GDM1 (cell line): ENCODE data around the gene FER1L5.

ENCODE experiments used
- DNase-seq: peaks from one replicate; lab custom pipeline; 2025; lab: John Stamatoyannopoulos, UW

The FER1L5 gene

DNA sequence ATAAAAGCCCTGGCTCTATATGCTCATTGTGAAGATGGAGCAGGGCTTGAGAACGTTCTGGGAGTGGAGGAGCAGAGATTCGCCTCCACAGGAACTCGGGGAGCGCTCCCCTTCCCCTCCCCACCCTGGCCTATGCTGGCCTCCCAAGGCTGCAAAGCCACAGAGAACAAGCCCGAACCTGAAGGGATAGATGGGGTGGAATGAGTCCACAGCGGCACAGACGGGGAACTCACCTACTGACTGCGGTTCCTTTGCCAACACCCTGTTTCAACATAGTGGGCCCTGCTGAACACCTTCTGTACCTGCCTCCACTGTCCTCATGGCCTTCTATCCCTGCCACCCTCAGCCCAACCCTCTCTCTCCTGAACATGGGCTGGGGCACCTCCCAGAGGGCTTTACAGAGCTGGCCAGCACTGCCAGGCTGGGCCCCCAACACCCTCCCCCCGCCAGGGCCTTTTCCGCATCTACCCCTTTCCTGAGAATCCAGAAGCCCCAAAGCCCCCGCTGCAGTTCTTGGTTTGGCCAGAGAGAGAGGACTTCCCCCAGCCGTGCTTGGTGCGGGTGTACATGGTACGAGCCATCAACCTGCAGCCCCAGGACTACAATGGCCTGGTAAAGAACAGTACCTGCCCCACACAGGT, 55.8 kb downstream of the FER1L5 start:
- DNase-seq = no peak

DNA sequence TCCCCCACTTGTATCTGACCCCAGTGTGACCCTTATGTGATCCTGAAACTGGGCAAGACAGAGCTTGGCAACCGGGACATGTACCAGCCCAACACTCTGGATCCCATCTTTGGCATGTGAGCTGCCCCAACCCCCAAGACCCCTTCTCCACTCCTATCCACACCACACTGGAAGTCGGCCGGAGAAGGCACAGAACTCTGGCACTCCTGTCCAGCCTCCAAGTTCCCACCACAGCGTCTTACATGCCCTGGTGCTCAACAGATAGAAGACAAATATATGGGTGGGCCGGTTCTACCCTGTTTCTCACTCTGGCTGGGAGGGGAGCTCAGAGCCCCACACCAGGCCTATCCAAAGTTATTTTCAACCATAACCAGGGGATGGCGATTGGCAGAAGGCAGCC, 56.5 kb downstream of the FER1L5 start:
- no peak for DNase-seq

DNA sequence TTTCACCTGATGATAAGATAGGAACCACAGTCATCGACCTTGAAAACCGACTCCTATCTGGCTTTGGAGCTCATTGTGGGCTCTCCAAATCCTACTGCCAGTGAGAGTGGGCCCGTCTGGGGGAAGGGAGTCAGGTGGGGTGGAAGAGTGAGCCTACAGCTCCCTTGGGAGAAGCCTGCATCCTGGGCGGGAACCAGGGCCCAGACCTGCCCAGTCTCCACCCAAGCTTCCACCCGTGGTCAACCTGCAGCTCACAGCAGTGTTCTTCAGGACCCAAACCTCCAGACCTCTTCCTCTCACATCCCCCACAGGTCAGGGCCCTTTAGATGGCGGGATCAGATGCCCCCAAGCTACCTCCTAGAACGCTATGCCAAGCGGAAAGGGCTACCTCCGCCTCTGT, 57.1 kb downstream of the FER1L5 start:
- DNase-seq = no peak

DNA sequence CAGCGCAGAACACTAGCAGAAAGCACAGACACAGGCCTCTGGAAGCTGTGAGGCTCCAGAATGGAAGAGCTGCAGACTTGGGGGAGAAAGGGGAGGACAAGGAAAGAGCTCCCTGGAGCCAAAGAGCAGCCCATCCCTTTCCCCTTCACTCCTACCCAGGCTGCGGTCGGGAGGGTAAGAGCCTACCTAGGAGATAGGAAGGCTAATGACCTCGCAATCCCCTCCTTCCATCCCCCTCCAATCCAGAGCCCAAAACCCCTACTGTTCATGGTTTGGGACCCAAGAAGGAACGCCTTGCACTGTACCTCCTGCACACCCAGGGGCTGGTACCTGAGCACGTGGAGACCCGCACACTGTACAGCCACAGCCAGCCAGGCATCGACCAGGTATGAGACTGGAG, 57.5 kb downstream of the FER1L5 start:
- no peak for DNase-seq

DNA sequence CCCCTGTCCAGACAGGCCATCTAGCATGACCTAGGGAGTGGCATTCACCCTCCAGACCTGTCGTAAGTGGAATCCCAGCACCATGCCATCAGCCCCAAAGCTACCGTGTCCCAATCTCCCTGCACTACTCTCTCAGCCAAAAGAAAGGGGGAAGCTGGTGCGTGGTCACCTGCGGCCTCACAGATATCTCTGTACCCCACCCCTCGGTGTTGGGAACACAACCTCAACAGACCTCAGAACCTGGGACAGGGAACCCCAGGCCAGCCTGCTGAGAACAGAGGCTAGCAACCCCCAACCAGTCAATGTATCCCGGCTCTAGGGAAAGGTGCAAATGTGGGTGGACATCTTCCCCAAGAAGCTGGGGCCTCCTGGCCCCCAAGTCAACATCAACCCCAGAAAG, 59.1 kb downstream of the FER1L5 start:
- DNase-seq = no peak

DNA sequence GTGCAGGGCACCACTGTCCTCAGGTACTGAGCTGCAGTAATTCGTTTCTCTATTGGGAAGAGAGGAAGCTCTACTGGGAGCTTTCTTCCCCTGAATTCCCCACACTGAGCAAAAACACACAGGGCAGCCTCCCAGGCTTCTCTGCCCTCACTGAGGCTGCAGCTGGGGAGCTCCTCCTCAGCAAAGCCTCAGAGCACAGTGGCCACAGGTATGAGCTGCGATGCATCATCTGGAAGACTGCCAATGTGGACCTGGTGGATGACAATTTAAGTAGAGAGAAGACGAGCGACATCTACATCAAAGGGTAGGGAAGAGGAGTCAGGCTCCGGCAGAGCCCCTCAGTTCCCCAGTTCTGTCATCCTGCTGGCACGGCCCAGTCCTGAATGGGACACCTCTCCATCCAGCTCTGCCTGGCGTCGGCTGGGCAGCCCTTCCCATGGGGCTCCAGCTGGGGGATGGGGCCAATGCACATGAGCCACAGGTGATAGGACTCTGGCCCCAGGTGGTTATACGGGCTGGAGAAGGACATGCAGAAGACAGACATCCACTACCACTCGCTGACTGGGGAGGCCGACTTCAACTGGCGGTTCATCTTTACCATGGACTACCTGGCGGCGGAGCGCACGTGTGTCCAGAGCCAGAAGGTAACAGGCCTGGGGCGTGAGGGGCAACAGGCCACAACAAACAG, 59.7 kb downstream of the FER1L5 start:
- DNase-seq = no peak

DNA sequence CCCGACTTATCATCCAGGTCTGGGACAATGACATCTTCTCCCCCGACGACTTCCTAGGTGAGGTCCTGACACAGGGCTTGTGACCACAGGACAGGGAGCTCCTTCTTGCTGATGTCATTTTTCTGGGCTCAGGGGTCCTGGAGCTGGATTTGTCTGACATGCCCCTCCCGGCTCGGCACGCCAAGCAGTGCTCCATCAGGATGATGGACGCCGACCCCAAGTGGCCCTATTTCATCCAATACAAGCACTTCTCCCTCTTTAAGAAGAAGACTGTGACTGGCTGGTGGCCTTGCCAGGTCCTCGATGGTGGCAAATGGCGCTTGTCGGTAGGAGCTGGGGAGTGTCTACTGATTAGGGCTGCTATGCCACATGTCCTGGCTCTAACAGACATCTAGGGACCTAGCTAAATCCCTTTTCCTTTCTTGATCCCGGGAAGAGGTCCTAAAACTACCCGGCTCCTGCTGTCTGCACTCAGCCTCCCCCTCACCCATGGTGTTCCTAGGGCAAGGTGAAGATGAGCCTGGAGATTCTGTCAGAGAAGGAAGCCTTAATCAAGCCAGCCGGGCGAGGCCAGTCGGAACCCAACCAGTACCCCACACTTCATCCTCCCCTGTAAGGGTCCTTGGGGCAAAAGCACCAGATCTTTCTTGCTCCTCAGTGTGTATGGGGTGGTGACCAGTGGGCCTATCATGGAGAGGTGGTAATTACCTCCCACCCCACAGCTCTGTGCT, 60.6 kb downstream of the FER1L5 start:
- no peak for DNase-seq

DNA sequence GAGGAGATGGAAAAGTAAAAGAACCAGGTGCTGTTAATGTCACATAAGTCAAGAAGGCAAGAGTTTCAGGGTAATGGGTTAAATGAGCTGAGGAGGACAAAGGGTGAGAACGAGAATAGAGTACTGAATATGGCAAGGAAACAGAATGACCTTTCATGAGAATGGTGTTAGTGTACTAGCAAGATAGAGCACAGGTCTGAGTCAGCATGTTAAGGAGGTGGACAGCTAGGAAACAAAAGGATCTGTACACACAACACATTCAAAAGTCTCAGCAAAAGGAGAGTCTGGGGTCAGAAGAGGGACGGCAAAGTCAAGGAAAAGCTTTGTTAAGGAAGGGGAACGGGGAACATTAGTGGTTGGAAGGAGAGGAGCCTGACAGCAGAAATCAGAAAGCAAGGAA, 68.4 kb downstream of the FER1L5 start:
- DNase-seq = no peak

DNA sequence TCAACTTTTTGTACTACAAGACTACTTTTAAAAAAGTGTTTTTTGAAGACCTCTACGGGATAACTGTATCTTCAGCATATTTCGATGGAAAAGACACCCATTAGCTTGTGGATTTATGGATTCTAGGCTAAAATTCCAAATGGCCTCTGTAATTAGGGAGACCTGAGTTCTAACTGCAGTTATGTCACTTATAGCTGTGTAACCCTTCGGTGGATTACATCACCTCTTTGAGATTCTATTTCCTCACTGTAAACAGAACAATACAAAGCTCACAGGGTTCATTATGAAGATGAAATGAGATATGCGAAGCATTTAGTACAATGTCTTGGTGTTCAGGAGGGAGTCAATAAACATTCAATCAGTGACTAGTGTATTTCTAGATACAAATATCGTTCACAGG, 73.1 kb downstream of the FER1L5 start:
- no peak for DNase-seq

DNA sequence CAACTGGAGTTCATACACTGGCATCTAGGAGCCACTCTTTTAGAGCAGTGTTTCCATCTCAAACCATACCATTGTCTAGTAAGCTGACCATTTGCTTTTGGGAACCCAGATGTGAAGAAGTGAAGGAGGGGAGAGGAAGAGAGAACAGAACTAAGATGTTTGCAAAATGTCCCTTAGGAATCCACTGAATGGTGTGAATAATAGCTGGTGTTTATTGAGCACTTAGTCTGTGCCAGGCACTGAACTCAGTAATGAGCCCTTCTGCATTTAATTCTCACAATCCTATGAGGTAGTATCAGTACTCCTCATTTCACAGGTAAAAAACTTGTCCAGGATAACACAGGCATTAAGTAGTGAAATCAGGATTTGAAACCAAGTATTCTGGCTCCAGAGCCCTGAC, 73.8 kb downstream of the FER1L5 start:
- no peak for DNase-seq

DNA sequence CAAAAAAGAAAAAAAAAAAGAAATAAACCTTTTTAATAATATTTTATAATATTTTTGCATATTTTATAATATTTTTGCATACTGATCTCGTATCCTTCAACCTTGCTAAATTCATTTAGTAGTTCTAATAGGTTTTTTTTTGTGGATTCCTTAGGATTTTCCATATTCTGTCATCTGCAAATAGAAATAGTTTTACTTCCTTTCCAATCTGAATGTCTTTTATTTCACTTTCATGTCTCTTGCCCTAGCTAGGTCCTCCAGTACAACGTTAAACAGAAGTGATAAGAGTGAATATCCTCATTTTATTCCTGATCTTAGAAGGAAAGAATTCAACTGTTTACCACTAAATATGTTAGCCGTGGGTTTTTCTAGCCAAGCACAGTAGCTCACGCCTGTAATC, 83.6 kb downstream of the FER1L5 start:
- DNase-seq = no peak

DNA sequence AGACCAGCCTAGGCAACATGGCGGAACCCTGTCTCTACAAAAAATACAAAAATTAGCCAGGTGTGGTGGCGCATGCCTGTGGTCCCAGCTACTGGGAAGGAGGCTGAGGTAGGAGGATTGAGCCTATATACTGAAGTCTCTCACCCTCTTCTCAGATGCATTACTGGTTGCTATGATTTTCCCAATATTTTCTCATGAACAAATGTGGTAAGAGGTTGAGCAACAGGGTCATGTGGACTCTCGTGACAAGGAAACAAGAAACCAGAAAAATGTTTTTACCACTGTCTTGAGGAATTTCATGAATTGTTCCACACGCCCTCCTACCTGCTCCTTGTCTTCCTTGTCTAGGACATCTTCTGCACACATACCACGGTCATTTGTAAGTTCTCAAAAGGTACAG, 84.9 kb downstream of the FER1L5 start:
- DNase-seq = no peak

DNA sequence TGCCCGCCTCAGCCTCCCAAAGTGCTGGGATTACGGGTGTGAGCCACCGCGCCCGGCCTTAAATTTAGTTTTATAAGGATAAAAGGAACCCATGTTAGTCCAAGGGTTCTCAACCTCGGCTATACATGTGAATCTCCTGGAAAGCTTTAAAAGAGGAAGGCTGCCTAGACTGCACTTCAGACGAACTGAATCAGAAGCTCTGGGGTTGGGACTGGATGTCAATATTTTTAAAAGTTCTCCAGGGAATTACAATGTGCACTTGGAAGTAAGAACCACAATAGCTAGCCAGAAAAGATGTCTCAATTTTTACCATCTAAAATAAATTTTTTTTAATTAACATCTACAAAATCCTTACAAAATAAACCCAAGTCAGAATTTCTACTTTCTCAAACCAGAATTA, 87.2 kb downstream of the FER1L5 start:
- DNase-seq = no peak

DNA sequence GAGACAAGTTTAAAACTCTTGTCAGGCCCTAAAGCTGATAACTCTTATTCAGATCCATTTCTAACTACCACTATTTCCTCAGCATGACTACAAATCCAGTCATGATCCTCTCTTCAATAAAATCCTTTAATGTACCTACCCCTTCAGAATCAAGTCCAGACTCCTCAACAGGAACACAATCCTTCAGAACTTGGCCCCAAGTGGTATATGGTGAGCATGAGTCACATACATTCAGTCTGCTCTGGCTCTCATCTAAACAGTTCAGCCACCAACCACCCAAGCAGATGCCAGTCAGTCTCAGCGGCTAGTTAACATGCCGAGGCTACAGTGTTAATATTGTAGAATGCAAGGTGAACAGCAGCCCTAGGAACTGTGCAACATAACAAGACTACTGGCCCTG, 87.6 kb downstream of the FER1L5 start:
- no peak for DNase-seq

DNA sequence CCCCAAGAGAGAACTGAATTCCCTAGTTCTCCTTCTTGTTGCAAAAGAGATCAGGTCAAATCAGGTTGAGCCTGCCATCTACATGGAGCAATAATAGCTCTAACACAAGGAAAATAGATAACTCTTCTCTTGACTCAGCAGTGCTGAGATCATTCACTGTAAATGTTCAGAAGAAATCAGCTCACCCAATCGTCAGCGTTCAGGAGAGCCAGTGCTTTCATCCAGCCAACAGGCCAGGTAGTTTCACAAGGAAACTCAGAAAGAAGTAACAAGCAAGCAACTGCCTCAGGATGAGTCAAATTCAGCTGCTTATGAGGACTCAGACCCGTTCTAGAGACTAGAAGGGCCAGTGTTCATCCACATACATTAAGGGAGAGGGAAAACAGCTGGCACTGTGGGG, 91.4 kb downstream of the FER1L5 start:
- DNase-seq = no peak

DNA sequence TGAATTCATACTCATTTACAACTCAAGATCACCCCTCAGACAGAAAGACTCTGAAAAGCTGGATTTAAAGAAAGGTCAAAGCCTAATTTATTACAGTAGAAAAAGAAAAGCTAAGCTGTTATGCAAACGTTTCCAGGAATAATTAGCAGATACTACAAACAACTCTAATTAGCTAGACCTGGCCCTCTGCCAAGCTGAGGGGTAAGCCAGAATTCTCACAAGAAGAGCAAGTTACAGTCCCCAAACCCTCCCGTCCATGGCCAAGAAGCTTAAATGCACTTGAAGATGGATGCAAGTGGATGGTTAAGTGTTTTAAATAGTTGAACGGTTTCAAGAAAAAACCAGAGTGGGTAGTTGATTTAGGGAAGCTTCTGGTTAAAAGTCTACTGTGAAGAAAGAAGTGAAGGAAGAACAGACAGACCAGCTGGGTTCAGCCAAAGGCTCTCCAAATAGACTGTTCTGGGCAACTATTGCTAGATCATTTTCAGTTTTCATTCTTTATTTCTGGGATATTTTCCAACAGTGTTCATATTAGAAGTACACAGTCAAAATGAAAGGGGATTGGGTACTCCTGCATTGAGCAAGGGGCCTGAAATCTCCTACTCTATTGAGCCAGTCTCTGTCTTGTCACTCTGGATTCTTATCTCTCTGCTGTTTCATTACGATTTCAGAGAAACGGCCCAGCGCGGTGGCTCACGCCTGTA, 92.5 kb downstream of the FER1L5 start:
- no peak for DNase-seq

DNA sequence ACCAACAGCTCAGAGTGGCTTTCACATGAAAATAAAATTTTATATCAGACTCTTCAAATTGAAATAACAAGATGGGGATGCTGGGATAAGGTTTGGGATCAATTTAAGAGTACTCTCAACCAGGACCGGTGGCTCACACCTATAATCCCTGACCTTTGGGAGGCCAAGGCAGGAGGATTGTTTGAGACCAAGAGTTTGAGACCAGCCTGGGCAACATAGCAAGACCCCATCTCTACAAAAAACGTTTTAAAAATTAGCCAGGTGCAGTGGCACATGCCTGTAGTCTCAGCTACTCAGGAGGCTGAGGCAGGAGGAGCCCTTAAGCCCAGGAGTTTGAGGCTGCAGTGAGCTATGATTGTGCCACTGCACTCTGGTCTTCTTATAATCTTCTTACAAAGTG, 94.7 kb downstream of the FER1L5 start:
- DNase-seq = no peak

DNA sequence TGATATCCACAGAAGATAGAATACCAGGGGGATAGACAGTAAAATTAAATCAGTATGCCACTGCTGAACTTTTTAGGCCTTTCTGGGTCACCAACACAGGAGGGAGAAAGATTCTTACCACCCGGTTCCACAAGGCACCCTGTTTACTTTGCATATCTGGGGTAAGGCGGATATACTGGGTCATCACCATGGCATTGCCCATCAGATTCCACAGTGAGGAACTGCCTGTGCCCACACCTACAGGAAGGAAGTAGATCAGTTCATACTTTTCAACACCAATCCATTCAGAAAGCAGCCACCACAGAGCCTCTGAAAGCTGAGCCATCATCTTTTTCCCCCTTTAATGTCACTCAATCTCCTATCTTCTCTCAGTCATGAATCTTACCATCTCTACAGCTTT, 95.3 kb downstream of the FER1L5 start:
- DNase-seq = no peak

DNA sequence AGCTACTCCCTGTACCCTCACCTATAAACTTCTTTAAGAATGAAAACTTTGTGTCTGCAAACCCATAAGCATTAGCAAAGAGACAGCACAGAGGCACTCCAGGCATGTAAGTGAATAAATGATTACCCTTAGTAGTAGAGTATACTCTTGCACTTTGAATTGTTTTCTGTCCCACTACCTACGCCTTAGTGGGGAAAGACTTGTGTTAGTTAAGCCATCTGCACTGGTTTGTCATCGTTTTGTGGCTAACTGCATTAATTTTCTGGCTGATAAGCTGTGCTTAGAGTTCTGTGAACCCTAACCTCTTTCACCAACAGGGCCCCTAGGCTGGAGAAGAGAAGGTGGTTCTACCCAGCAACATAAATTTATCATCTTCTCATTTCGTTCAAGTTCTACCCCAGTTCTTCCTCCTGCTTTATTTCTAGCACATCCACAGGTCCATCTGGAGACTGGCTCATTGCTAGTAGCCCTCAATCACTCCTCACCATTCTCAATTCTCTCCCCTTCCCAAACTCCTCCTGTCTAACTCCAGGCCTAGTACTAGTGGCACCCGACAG, 96.6 kb downstream of the FER1L5 start:
- no peak for DNase-seq

DNA sequence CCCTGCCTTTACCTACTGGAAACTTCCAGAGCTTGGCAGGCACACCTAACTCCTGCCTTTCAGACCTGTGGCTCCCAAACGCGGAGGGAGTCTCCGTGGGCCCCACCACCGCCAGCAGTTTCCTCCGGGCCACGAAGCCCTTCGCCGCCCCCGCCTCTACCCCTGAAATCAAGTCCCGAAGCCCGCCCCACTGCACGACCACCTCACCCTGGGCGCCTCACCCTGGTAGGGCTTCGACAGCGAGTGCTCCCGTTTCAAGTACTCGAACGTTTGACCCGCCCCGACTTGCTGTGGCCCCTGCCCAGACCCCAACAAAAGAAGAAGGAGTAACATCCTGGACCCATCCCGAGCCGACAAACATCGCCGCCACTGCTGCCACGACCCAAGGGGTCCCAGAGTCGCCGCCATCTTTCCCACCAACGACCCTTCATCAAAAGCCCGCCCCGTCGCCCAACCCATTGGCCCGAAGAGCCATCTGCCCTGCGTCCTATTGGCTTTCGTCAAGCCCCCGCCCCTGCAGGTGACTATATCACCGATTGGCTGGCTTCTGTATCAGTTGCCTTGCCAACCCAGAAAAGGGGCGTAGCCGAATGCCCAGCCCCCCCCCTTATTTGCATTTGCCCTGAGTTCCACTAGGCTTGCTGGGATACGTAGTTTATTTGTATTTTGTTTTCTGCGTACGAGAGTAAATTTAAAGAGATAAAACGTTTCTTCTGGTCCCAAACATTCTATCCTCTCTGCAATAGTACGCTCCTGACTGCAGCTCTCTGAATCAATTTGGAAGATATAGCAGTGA, 97.3 kb downstream of the FER1L5 start, which contains the start of gene LMAN2L:
LMAN2L (minus strand) TSS at position 432 of the 796 bp plus-strand sequence; CDS start at position 408, 24 bp downstream.
- DNase-seq = peak; percentile 91

DNA sequence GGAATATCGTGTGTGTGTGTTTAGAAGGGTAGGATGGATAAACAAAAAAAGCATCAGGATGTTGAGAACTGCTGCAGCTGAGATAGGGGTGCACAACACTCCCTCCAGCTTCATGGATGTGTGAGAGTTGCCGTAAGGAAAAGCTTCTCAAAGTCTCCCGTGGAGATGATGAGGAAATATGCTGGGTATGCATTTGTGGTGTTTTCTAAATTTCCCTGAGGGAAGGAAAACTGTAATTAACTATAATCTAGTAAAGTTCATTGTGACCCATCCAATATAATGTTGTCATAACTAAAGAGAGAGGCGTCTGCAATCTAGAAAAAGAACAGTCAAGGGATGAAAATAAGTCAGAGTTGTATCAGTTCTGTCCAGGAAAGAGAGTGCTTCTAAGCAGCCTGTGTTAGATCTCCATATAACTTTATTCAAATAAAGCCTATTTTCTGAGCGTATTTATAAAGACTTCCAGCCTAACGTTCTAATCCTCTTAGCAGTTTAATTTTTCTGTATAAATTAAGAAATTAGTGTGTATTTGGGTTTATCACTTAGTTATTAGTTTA, 104.6 kb downstream of the FER1L5 start:
- no peak for DNase-seq
